Right lobe of liver (tissue), 4 donors: ENCODE measurements around the gene IRX5.

Source experiments
- POLR2A ChIP-seq: fragments of 450-650 bp; IDR thresholded peaks from one replicate; pipeline ENCODE4 v1.6.1; 2017; ENCODE audit warnings: antibody characterized with exemption, mild to moderate bottlenecking
- TF ChIP-seq, protein P1 (sequence below), 4 donors: fragments of 200-600 bp in 3 of 4; fragments of 450-650 bp in 1 of 4; IDR thresholded peaks; one replicate each; pipeline versions ENCODE4 v1.5.1 to v1.8.0; 2016 to 2022; ENCODE audit warnings: antibody characterized with exemption in 4 of 4, mild to moderate bottlenecking in 2 of 4
- donor health status: DM: no; HTN: no; CAD: no.
- donor health status: DM: no; HTN: no; CAD: no.
- donor health status: DM: no; HTN: yes; CAD: no.

DNA sequence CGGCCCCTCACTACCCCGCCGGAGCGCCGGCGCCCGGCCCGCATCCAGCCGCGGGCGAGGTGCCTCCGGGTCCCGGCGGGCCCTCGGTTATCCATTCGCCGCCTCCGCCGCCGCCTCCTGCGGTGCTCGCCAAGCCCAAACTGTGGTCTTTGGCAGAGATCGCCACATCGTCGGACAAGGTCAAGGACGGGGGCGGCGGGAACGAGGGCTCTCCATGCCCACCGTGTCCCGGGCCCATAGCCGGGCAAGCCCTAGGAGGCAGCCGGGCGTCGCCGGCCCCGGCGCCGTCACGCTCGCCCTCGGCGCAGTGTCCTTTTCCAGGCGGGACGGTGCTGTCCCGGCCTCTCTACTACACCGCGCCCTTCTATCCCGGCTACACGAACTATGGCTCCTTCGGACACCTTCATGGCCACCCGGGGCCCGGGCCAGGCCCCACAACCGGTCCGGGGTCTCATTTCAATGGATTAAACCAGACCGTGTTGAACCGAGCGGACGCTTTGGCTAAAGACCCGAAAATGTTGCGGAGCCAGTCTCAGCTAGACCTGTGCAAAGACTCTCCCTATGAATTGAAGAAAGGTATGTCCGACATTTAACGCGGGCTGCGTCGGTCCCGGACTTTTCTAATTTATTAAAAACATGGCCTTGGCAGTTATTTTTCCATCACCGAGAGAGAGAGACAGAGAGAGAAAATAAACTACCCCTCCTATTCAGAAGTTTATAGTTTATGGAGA lies 2.8 kb downstream of the IRX5 start:
- TF ChIP-seq POLR2A: no peak
- TF ChIP-seq, protein P1, sequence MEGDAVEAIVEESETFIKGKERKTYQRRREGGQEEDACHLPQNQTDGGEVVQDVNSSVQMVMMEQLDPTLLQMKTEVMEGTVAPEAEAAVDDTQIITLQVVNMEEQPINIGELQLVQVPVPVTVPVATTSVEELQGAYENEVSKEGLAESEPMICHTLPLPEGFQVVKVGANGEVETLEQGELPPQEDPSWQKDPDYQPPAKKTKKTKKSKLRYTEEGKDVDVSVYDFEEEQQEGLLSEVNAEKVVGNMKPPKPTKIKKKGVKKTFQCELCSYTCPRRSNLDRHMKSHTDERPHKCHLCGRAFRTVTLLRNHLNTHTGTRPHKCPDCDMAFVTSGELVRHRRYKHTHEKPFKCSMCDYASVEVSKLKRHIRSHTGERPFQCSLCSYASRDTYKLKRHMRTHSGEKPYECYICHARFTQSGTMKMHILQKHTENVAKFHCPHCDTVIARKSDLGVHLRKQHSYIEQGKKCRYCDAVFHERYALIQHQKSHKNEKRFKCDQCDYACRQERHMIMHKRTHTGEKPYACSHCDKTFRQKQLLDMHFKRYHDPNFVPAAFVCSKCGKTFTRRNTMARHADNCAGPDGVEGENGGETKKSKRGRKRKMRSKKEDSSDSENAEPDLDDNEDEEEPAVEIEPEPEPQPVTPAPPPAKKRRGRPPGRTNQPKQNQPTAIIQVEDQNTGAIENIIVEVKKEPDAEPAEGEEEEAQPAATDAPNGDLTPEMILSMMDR (IDR thresholded peaks at IDR 0.05): no peak
